Thyroid gland (tissue), 4 donors: ENCODE measurements around the gene CTNNA3.

Source experiments
- POLR2A ChIP-seq, 2 donors: fragments of 450-650 bp; IDR thresholded peaks; one replicate each; pipeline ENCODE4 v1.6.1; 2017; ENCODE audit warnings: antibody characterized with exemption in 2 of 2, mild to moderate bottlenecking in 2 of 2, moderate library complexity in 1 of 2
- TF ChIP-seq, protein P1 (sequence below), 6 experiments: fragments of 200-600 bp in 3 of 6; fragments of 450-650 bp in 3 of 6; sonication (generic) in 3 of 6; IDR thresholded peaks; one replicate each; pipeline ENCODE4 v1.5.1; 2016 to 2019; ENCODE audit warnings: antibody characterized with exemption in 6 of 6, mild to moderate bottlenecking in 2 of 6, inconsistent platforms in 1 of 6, moderate library complexity in 1 of 6

DNA sequence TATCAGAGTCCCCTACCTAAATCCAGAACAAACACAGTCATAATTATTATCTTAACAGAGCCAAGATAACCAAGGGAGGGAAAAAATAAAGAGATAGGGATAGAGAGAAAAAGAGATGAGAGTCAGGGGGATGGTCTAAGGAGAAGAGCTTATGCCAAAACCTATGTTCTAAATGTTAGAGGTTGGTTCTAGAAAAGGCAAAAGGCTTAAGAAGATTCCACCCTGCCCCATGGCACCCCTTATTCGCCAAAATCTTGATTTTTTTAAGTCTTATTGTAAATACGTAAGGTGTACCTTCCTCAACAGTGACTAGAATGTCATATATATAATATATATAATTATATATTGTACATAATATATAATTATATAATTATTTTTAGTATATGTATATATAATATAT, 29.6 kb upstream of the CTNNA3 start:
- no peak for TF ChIP-seq POLR2A (IDR thresholded peaks at IDR 0.05)
- TF ChIP-seq, protein P1, sequence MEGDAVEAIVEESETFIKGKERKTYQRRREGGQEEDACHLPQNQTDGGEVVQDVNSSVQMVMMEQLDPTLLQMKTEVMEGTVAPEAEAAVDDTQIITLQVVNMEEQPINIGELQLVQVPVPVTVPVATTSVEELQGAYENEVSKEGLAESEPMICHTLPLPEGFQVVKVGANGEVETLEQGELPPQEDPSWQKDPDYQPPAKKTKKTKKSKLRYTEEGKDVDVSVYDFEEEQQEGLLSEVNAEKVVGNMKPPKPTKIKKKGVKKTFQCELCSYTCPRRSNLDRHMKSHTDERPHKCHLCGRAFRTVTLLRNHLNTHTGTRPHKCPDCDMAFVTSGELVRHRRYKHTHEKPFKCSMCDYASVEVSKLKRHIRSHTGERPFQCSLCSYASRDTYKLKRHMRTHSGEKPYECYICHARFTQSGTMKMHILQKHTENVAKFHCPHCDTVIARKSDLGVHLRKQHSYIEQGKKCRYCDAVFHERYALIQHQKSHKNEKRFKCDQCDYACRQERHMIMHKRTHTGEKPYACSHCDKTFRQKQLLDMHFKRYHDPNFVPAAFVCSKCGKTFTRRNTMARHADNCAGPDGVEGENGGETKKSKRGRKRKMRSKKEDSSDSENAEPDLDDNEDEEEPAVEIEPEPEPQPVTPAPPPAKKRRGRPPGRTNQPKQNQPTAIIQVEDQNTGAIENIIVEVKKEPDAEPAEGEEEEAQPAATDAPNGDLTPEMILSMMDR (IDR thresholded peaks at IDR 0.05): no peak
